IMR-90 (cell line): Measurements from ENCODE around the gene C1orf159. TPM values are rescaled to one million over a fixed set of nuclear protein-coding genes. Genes with fewer than 3 reads are reported as not detected.

Experiments
- ATAC-seq: fragments of 200-7000 bp; cut with Tn5 transposase; 2 replicates; pipeline ENCODE4 v1.9.1; 2020; ENCODE audit warnings: low read depth, mild to moderate bottlenecking, moderate library complexity
- BruUV-seq: library from RNA; stranded (reverse); fragments of 400-500 nt; replicated peaks from 2 replicates; lab custom pipeline; 2021; lab: Mats Ljungman, UMichigan
- CTCF ChIA-PET: fragments of 300-600 bp; formaldehyde crosslinking; extraction: SDS; loops from one replicate; lab custom pipeline; 2021; ENCODE audit warnings: antibody characterized with exemption; lab: Yijun Ruan, JAX
- POLR2A ChIA-PET: fragments of 300-600 bp; sonication (Branson Sonifier 250); formaldehyde crosslinking; loops from one replicate; lab custom pipeline; 2022; ENCODE audit warnings: antibody characterized with exemption; ENCODE audit not compliant: unreplicated experiment; lab: Charles Lee
- DNase-seq: peaks from one replicate; pipeline ENCODE4 v3.0.0; 2013
- H2AFZ ChIP-seq: replicated peaks from 2 replicates; pipeline ENCODE3; 2013; ENCODE audit warnings: low read length, mild to moderate bottlenecking; ENCODE audit not compliant: poor library complexity
- H2AK5ac ChIP-seq: 2 replicates; pipeline ENCODE4 v1.6.1; 2013; ENCODE audit warnings: low read depth, low read length, inconsistent platforms
- H2AK9ac ChIP-seq: replicated peaks from 2 replicates; pipeline ENCODE3; 2013; ENCODE audit warnings: mild to moderate bottlenecking, low read depth, low read length, moderate library complexity; ENCODE audit not compliant: poor library complexity
- H2BK120ac ChIP-seq: 2 replicates; pipeline ENCODE4 v1.6.1; 2013; ENCODE audit warnings: low read depth, low read length, inconsistent platforms
- H2BK15ac ChIP-seq: 3 replicates; pipeline ENCODE4 v1.6.1; 2013; ENCODE audit warnings: low read depth, low read length, inconsistent platforms
- H2BK20ac ChIP-seq: 2 replicates; pipeline ENCODE4 v1.6.1; 2013; ENCODE audit warnings: low read depth, mild to moderate bottlenecking, inconsistent platforms, low read length, moderate library complexity
- H2BK5ac ChIP-seq: 2 replicates; pipeline ENCODE4 v1.6.1; 2013; ENCODE audit warnings: mild to moderate bottlenecking, low read depth, low read length, inconsistent platforms; ENCODE audit not compliant: poor library complexity, severe bottlenecking
- H3K14ac ChIP-seq: replicated peaks from 2 replicates; pipeline ENCODE4 v1.6.1; 2013; ENCODE audit warnings: low read depth, low read length, inconsistent platforms
- H3K18ac ChIP-seq: 2 replicates; pipeline ENCODE4 v1.6.1; 2013; ENCODE audit warnings: low read depth, low read length, control low read depth
- H3K23ac ChIP-seq: 2 replicates; pipeline ENCODE4 v1.6.1; 2013; ENCODE audit warnings: low read depth, low read length, inconsistent platforms
- H3K27ac ChIP-seq: 2 replicates; pipeline ENCODE4 v1.5.1; 2013; ENCODE audit warnings: mild to moderate bottlenecking, control low read depth, low read length; ENCODE audit not compliant: insufficient read depth
- H3K27me3 ChIP-seq: 2 replicates; pipeline ENCODE4 v1.6.1; 2013; ENCODE audit warnings: low read length; ENCODE audit not compliant: control insufficient read depth, insufficient read depth
- H3K36me3 ChIP-seq: 2 replicates; pipeline ENCODE4 v1.6.1; 2013; ENCODE audit warnings: low read length, mixed read lengths; ENCODE audit not compliant: control insufficient read depth, insufficient read depth
- H3K4ac ChIP-seq: 2 replicates; pipeline ENCODE4 v1.6.1; 2013; ENCODE audit warnings: low read depth, low read length, inconsistent platforms
- H3K4me1 ChIP-seq: 2 replicates; pipeline ENCODE4 v1.6.1; 2013; ENCODE audit warnings: low read length, mixed read lengths; ENCODE audit not compliant: control insufficient read depth, insufficient read depth
- H3K4me2 ChIP-seq: 2 replicates; pipeline ENCODE4 v1.6.1; 2013; ENCODE audit warnings: low read depth, mild to moderate bottlenecking, control low read depth, low read length, moderate library complexity
- H3K4me3 ChIP-seq: 2 replicates; pipeline ENCODE4 v1.5.1; 2013; ENCODE audit warnings: low read depth, mild to moderate bottlenecking, control low read depth, low read length, moderate library complexity; ENCODE audit not compliant: insufficient read depth
- H3K56ac ChIP-seq: 2 replicates; pipeline ENCODE4 v1.6.1; 2013; ENCODE audit warnings: low read length, inconsistent platforms; ENCODE audit not compliant: insufficient read depth; ENCODE audit errors: extremely low read depth
- H3K79me1 ChIP-seq, 2 experiments: 2 replicates each; pipeline ENCODE4 v1.6.1; 2013; ENCODE audit warnings: low read length in 2 of 2, inconsistent platforms in 1 of 2, low read depth in 1 of 2
- H3K9ac ChIP-seq: 2 replicates; pipeline ENCODE4 v1.6.1; 2013; ENCODE audit warnings: low read depth, low read length, control low read depth
- H3K9me1 ChIP-seq: 2 replicates; pipeline ENCODE4 v1.6.1; 2013; ENCODE audit warnings: low read length, inconsistent platforms; ENCODE audit not compliant: insufficient read depth
- H3K9me3 ChIP-seq: 2 replicates; pipeline ENCODE4 v1.6.1; 2013; ENCODE audit warnings: low read length; ENCODE audit not compliant: control insufficient read depth, insufficient read depth
- H4K20me1 ChIP-seq: 2 replicates; pipeline ENCODE4 v1.6.1; 2013; ENCODE audit warnings: low read length, inconsistent platforms; ENCODE audit not compliant: insufficient read depth
- H4K5ac ChIP-seq: 2 replicates; pipeline ENCODE4 v1.6.1; 2013; ENCODE audit warnings: mild to moderate bottlenecking, low read depth, low read length, control low read depth
- H4K8ac ChIP-seq, 2 experiments: 2 replicates each; pipeline ENCODE4 v1.6.1; 2013; ENCODE audit warnings: low read depth in 2 of 2, low read length in 2 of 2, control low read depth in 1 of 2, inconsistent platforms in 1 of 2
- H4K91ac ChIP-seq: 2 replicates; pipeline ENCODE4 v1.6.1; 2013; ENCODE audit warnings: low read depth, low read length, inconsistent platforms; ENCODE audit not compliant: insufficient read depth
- BHLHE40 ChIP-seq: fragments of 150-350 bp; IDR thresholded peaks from 2 replicates; pipeline ENCODE4 v1.6.1; 2016; ENCODE audit warnings: mild to moderate bottlenecking, low read depth, low read length
- CEBPB ChIP-seq: IDR thresholded peaks from 2 replicates; pipeline ENCODE4 v1.6.1; 2012; ENCODE audit warnings: low read depth, low read length, improper control_type of control experiment
- CHD1 ChIP-seq: IDR thresholded peaks from 2 replicates; pipeline ENCODE4 v1.6.1; 2012; ENCODE audit warnings: low read depth, low read length, improper control_type of control experiment
- CTCF ChIP-seq: conservative IDR thresholded peaks from 2 replicates; pipeline ENCODE4 v1.5.1; 2012; ENCODE audit warnings: mild to moderate bottlenecking, low read depth, low read length, improper control_type of control experiment
- ELK1 ChIP-seq: fragments of 150-350 bp; IDR thresholded peaks from 2 replicates; pipeline ENCODE4 v1.6.1; 2016; ENCODE audit warnings: low read depth, mild to moderate bottlenecking, low read length, moderate library complexity, borderline replicate concordance
- FOS ChIP-seq: fragments of 150-350 bp; IDR thresholded peaks from 2 replicates; pipeline ENCODE4 v1.6.1; 2016; ENCODE audit warnings: low read depth, low read length
- MAFK ChIP-seq: IDR thresholded peaks from 2 replicates; pipeline ENCODE4 v1.6.1; 2012; ENCODE audit warnings: low read depth, low read length, improper control_type of control experiment
- MAZ ChIP-seq: IDR thresholded peaks from 2 replicates; pipeline ENCODE4 v1.6.1; 2012; ENCODE audit warnings: low read depth, mild to moderate bottlenecking, low read length, improper control_type of control experiment, moderate library complexity, borderline replicate concordance
- MXI1 ChIP-seq: IDR thresholded peaks from 2 replicates; pipeline ENCODE4 v1.6.1; 2012; ENCODE audit warnings: low read depth, mild to moderate bottlenecking, low read length, moderate library complexity, borderline replicate concordance
- NFE2L2 ChIP-seq: fragments of 150-350 bp; IDR thresholded peaks from 2 replicates; pipeline ENCODE4 v1.6.1; 2016; ENCODE audit warnings: low read depth, mild to moderate bottlenecking, low read length
- POLR2A ChIP-seq: IDR thresholded peaks from 2 replicates; pipeline ENCODE4 v1.6.1; 2012; ENCODE audit warnings: mild to moderate bottlenecking, low read depth, low read length
- RAD21 ChIP-seq: IDR thresholded peaks from 2 replicates; pipeline ENCODE4 v1.6.1; 2012; ENCODE audit warnings: low read length, improper control_type of control experiment
- RCOR1 ChIP-seq: IDR thresholded peaks from 2 replicates; pipeline ENCODE4 v1.6.1; 2012; ENCODE audit warnings: mild to moderate bottlenecking, low read length, improper control_type of control experiment; ENCODE audit not compliant: insufficient replicate concordance
- RFX5 ChIP-seq: IDR thresholded peaks from 2 replicates; pipeline ENCODE4 v1.8.0; 2012; ENCODE audit warnings: low read depth, mild to moderate bottlenecking, low read length, moderate library complexity
- SMC3 ChIP-seq: fragments of 150-350 bp; IDR thresholded peaks from 2 replicates; pipeline ENCODE4 v1.6.1; 2016; ENCODE audit warnings: low read depth, mild to moderate bottlenecking, antibody characterized with exemption, low read length, moderate library complexity
- USF2 ChIP-seq: fragments of 150-350 bp; IDR thresholded peaks from 2 replicates; pipeline ENCODE4 v1.6.1; 2017; ENCODE audit warnings: mild to moderate bottlenecking, antibody characterized with exemption, low read length, low read depth
- WGBS, 2 experiments: methylation state at CpG; one replicate each; pipeline versions ENCODE4 v1.1.5 to v1.1.7; 2013; ENCODE audit warnings: missing lambda C conversion rate in 2 of 2; ENCODE audit not compliant: insufficient read length in 1 of 2; ENCODE audit errors: extremely low coverage in 2 of 2; 5-methylcytosine and 5-hydroxymethylcytosine counted together
- dilution Hi-C: fragments of 300-500 bp; cut with HindIII; formaldehyde crosslinking; loops from one replicate; pipeline ENCODE4 v1.14.3; 2018; ENCODE audit warnings: low sequenced_read_pairs; ENCODE audit not compliant: unreplicated experiment
- in situ Hi-C: fragments of 300-500 bp; cut with MboI; formaldehyde crosslinking; loops from 3 replicates; pipeline ENCODE4 v1.14.3; 2019; ENCODE audit warnings: low sequenced_read_pairs, inconsistent platforms, mixed read lengths
- intact Hi-C: fragments of 100-400 bp; cut with micrococcal nuclease; formaldehyde crosslinking; loops from 2 replicates; pipeline ENCODE4 v1.10.0; 2022
- polyA plus RNA-seq, 3 experiments: library from polyadenylated mRNA; depleted of rRNA; stranded (reverse); fragments of >200 nt; gene quantifications; 2 replicates each; pipeline ENCODE4 v1.2.3, GENCODE V29; 2012; ENCODE audit warnings: low replicate concordance in 1 of 3
- total RNA-seq: library from RNA; depleted of rRNA; stranded (reverse); fragments of >200 nt; gene quantifications from 2 replicates; pipeline ENCODE4 v1.2.3, GENCODE V29; 2012

C1orf159 gene
- total and polyA plus RNA-seq, 2 of the 4 experiments (the other 2 are of a cell fraction): 2.9 to 12.6 TPM

GRCh38 chr1:1072299-1072848 is 43.5 kb downstream of the C1orf159 start:
- H3K9ac ChIP-seq: no peak overlapping the region
- H2BK15ac ChIP-seq: no peak overlapping the region
- H3K4ac ChIP-seq: no peak overlapping the region
- H3K9me1 ChIP-seq: no peaks in the 10 kb centered on the region
- WGBS, 2 experiments: 74% methylated on average over 9 of the region's 21 CpGs; no CpG with 5 or more reads in 1 of the 2 experiments
- no peak overlapping the region for H3K14ac ChIP-seq
- no peaks in the 10 kb centered on the region for H3K79me1 ChIP-seq
- no peak overlapping the region for H3K27ac ChIP-seq
- no peak overlapping the region for H2BK5ac ChIP-seq
- H3K4me2 ChIP-seq: no peak overlapping the region
- no peak overlapping the region for H3K4me3 ChIP-seq
- H4K20me1 ChIP-seq: no peaks in the 10 kb centered on the region
- in situ Hi-C loops: no loop called here
- H4K91ac ChIP-seq: no peak overlapping the region
- H2AK5ac ChIP-seq: no peak overlapping the region
- no peaks in the 10 kb centered on the region for H3K36me3 ChIP-seq
- no peak overlapping the region for H4K8ac ChIP-seq
- H3K18ac ChIP-seq: no peak overlapping the region
- no peaks in the 10 kb centered on the region for H3K9me3 ChIP-seq
- H3K23ac ChIP-seq: no peak overlapping the region
- no peak for ATAC-seq
- no peak overlapping the region for H3K56ac ChIP-seq
- no peak for TF ChIP-seq RAD21
- TF ChIP-seq POLR2A: no peak
- TF ChIP-seq SMC3: no peak
- no peak for TF ChIP-seq CHD1
- TF ChIP-seq USF2: no peak
- no peak for TF ChIP-seq ELK1
- TF ChIP-seq FOS: no peak
- no peak for TF ChIP-seq MXI1
- TF ChIP-seq RCOR1: no peak
- TF ChIP-seq RFX5: no peak
- no peak for TF ChIP-seq MAFK
- no peak for TF ChIP-seq MAZ
- TF ChIP-seq CTCF: no peak
- TF ChIP-seq NFE2L2: no peak
- TF ChIP-seq BHLHE40: no peak
- TF ChIP-seq CEBPB: no peak
- no peak overlapping the region for H2AK9ac ChIP-seq
- H2BK20ac ChIP-seq: no peak overlapping the region
- no peak for DNase-seq
- BruUV-seq: no TSS peak
- ChIA-PET CTCF (no interaction called here), POLR2A (interaction anchor here (0.6 kb wide), 1 partner anchor 12 kb away, joined by 3 read pairs; no protein-coding TSS in a partner anchor)
- H2BK120ac ChIP-seq: no peak overlapping the region
- intact Hi-C loops: no loop called here
- no peak overlapping the region for H2AFZ ChIP-seq
- H3K4me1 ChIP-seq: peaks cover 2% of the 10 kb centered on the region; the same call in 1 of the 2 replicates
- dilution Hi-C loops: no loop called here
- no peak overlapping the region for H4K5ac ChIP-seq
- H3K27me3 ChIP-seq: no peaks in the 10 kb centered on the region; the same call in 1 of the 2 replicates
